Right renal pelvis (tissue), 4 donors: ENCODE measurements around the gene BPIFB1. TPM values are rescaled to one million over a fixed set of nuclear protein-coding genes. Genes with fewer than 3 reads are reported as not detected.
A peak's percentile ranks its signal among the peaks of the same experiment; 100 is the strongest.

Experiments
- DNase-seq, 4 donors: peaks; one replicate each; pipeline ENCODE4 v3.0.0-alpha.2; 2013; ENCODE audit warnings: low read depth in 4 of 4, low spot score in 3 of 4, missing footprints in 1 of 4
- polyA plus RNA-seq, 4 donors: library from polyadenylated mRNA; unstranded; fragments of 120-200 nt; gene quantifications; one replicate each; pipeline ENCODE4 v1.2.1, GENCODE V29; 2013; ENCODE audit not compliant: insufficient read length in 4 of 4

BPIFB1 gene, protein sequence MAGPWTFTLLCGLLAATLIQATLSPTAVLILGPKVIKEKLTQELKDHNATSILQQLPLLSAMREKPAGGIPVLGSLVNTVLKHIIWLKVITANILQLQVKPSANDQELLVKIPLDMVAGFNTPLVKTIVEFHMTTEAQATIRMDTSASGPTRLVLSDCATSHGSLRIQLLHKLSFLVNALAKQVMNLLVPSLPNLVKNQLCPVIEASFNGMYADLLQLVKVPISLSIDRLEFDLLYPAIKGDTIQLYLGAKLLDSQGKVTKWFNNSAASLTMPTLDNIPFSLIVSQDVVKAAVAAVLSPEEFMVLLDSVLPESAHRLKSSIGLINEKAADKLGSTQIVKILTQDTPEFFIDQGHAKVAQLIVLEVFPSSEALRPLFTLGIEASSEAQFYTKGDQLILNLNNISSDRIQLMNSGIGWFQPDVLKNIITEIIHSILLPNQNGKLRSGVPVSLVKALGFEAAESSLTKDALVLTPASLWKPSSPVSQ
- under 1 TPM in 1 of 4 donors, not detected in 3; 0.05 TPM for polyA plus RNA-seq

GRCh38 chr20:33282991-33283555, at the start of gene BPIFB1:
Gene BPIFB1, plus strand, starts transcription at chr20:33283214. Its CDS starts 2,860 bp downstream, at chr20:33286074.
- DNase-seq = no peak

DNA sequence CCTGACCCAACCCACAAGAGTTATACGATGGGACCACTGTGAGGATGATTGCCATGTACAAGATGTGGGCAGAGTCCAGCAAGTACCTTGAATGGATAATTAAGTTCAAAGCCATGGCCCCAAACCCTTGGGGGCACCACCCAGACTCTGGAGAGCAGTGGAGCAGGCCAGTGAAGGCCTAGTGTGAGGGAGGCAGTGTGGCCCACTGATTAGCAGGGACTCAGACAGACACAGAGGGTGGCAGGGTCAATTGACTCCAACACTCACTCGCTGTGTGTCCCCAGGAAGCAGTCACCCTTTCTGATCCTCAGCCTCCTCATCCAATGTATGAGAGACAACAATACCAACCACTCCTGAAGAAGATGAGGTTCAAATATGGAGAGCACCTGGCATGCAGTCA, 49.0 kb upstream of the BPIFB1 start:
- no peak for DNase-seq

DNA sequence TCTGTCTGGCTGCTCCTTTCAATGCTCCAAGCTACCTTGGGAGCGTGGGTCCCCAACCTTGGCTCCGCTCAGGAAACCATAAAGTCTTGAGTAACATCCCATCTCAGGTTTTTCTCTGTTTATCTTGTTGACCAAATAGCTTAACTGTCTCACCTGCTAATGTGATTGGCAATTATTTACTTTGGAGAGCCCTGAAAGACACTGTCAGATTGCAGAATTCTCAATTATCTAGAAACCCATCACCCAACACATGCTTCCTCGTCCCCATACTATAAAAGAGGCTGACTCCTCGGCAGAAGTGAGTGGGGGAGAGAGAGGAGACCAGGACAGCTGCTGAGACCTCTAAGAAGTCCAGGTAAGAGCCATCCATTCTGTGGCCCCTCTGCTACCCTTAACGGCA, 47.3 kb upstream of the BPIFB1 start, which contains the start of gene BPIFA1:
Gene BPIFA1 (plus strand): TSS at position 301 of the 400 bp plus-strand sequence. CDS start 1,716 bp downstream, outside the sequence.
- DNase-seq = no peak

GRCh38 chr20:33236351-33236750, 46.7 kb upstream of the BPIFB1 start:
- no peak for DNase-seq

DNA sequence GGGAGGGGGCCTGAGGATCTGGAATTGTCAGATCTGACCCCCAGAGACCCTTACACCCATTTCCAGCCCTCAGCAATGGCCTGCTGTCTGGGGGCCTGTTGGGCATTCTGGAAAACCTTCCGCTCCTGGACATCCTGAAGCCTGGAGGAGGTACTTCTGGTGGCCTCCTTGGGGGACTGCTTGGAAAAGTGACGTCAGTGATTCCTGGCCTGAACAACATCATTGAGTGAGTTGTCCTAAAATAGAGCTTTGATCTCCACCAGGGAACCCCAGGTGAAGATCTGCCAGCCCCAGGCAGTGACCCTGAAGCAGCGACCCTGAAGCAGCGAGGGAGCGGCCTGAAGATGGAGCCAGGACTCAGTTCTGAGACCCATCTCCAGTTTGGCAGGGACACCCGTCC, 45.0 kb upstream of the BPIFB1 start:
- no peak for DNase-seq

DNA sequence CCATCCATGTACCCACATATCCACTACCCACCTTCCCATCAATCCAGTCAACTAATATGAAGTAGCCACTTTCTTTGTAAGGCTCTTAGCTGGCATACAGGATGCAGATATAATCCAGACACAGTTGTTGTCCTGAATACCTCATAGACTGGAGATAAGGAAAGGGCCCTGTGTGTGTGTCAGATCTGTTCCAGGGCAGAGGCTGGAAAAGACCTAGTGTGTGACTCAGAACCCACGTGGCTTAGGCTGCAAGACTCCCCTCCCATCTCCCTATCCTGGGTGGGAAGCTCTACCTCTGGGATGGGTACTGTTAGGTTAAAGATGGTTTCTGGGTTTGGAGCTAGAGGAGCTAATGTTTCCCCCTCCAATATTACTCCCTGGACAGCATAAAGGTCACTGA, 43.6 kb upstream of the BPIFB1 start:
- DNase-seq = no peak

- no peak for DNase-seq
Measured at GRCh38 chr20:33239979-33240736, 42.9 kb upstream of the BPIFB1 start.

GRCh38 chr20:33240923-33241322, 42.1 kb upstream of the BPIFB1 start:
- no peak for DNase-seq

DNA sequence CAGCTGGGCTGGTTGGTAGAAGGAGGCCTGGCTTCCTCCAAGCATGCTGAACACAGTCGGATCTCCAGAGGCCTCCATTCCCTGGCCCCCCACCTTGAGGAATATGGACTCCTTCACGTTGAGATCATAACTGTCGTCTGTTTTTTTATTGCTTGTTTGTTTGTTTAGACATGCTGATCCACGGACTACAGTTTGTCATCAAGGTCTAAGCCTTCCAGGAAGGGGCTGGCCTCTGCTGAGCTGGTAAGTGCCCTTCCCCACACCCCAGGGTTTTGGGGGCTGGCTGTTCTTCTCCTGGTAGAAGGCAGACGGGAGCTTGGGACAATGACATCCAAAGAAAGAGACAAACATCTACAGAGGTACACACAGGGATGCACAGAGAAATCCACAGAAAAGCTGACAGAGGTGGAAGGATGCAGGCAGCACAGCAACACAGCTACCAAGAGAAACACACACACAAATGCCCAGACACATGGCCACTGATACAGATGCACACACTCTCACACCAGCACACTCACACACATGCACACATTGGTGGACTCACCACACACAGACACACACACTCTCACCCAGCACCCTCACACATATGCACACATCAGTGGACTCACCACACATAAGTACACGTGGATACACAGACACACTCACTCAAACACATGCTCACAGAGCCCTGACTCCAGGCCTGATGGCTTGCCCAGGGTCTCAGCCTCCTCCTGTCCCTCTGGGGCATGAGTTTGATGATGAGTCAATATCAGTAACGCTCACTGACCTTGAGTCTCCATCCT, 40.5 kb upstream of the BPIFB1 start:
- DNase-seq = no peak

DNA sequence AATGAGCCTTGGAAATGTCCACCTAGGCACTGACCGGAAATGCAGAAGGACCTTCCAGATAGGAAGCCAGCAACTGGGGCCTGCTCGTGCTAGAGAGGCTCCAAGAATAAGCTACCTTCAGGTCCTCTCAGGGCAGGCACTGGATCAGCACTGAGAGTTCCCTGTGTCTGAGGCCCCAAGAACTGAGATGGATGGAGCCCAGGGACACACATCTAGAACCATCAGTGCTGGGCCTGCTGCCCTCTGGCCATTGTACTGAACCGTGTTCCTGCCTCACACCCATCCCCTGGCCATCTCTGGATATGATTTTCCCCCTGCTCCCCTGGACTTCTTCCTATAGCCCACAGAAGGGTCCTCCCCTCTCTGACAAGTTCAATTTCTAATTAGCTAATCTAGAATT, 36.9 kb upstream of the BPIFB1 start:
- no peak for DNase-seq

- DNase-seq = no peak
Measured at GRCh38 chr20:33249456-33249855, 33.6 kb upstream of the BPIFB1 start.

DNA sequence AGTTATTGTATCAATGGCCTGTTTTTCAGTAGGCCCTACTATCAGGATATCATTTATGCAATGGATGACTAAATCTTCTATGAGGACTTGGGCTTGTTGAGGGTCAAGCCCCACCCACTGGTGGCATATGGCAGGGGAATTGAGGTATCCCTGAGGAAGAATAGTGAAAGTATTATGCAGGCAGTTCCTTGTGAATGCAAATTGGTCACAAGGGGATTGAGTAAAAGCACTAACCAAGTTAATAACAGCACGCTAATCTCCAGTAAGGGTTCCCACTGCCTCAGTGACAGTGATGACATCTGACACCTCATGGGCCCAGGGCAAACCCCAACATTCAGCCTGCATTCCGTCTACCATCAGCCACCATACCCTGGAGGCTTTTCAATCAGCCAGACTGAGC, 32.3 kb upstream of the BPIFB1 start:
- no peak for DNase-seq

DNA sequence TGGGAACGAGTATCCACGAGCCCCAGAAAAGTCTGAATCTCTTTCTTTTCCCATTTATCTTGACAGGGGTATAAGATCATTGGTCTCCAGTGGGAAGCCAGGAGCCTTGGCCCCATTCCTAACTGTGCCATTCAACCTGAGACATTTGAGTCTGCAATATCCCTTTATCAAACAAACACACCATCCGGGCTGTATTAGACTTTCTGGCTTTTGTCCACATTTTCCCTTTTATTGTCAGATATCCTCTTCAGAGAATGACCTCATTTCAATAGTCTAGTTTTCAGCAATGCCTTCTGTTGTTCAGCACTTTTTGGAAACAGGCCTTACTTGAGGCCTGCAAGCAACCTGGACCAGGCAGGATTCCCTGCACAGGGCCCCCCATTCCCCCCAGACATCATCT, 31.5 kb upstream of the BPIFB1 start:
- no peak for DNase-seq

DNA sequence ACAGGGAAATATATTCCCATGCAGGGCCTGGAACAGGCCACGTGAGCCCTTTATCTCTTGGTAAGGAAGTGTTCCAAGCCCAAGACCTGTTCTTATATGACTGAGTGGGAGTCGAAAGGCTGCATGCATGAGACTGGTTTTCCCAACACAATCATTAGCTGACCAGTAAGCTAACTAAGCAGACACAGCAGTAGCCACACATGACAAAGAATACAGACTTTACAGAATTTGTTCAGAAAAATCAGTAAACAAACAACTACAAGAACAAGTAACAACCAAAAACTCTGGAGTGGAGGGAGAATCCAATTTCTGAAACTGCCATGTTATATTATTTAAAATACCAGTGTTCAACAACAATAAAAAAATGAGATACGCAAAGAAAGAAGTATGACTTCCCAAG, 30.6 kb upstream of the BPIFB1 start:
- no peak for DNase-seq

DNA sequence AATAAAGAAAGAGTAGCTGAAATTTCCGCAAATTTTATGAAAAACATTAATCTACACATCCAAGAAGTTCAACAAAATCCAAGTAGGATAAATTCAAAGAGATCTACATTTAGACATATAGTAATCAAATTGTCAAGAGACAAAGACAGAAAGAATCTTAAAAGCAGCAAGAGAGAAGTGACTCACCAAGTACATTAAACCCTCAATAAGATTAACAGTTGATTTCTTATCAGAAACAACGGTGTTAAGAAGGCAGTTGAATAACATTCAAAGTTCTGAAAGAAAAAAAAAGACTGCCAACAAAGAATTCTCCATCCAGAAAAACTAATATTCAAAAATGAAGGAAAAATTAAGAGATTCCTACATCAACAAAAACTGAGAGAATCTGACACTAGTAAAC, 28.0 kb upstream of the BPIFB1 start:
- no peak for DNase-seq

DNA sequence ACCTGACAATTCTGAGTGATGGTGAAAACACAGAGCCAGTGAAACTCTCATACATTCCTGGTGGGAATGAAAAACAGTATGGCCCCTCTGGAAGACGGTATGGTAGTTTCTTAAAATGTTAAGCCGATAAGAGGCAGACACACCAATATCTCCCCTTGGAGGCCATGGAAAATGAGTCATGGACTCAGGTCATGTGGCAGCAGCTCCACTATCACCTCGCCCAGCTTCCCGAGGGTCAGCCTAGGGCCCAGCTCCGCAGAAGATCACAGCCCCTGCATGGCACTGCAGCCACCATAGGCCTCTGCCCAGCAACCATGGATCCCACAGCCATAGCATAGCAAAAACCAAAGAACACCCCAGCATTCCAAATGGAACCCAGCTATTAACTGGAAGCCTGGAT, 25.8 kb upstream of the BPIFB1 start:
- DNase-seq = no peak

GRCh38 chr20:33259371-33259770, 23.6 kb upstream of the BPIFB1 start:
- no peak for DNase-seq

DNA sequence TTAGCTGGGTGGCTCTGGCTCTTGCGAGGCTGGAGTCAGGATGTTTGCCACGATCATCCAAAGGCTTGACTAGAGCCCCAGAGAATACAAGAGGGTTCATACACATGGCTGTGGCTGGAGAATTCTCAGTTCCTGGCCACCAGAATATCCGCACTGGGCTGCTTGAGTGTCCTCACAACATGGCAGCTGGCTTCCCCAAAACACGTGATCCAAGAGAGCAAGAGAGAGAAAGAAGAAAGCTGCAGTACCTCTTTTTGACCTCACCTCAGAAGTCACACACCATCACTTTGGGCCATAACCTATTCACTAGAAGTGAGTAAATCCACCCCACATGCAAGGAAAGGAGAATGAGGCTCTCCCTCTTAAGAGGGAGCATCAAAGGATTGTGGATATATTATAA, 21.5 kb upstream of the BPIFB1 start:
- DNase-seq = no peak

- peak in 3 of 4 donors; percentile 15 to 39 (median 33) for DNase-seq
Measured at GRCh38 chr20:33262658-33263065, 20.4 kb upstream of the BPIFB1 start.

- no peak for DNase-seq
Measured at GRCh38 chr20:33263784-33264183, 19.2 kb upstream of the BPIFB1 start.
